Panc1 (cell line): ENCODE results near the gene ETFDH. TPM values are rescaled to one million over a fixed set of nuclear protein-coding genes. Genes with fewer than 3 reads are reported as not detected.

ENCODE experiments used
- total RNA-seq: library from RNA; stranded (reverse); gene quantifications from one replicate; pipeline ENCODE4 v1.2.1, GENCODE V29; 2021; ENCODE audit not compliant: unreplicated experiment

ETFDH gene
- total RNA-seq, 1 experiment from 2014 or later: 23.7 TPM

Other genes with a start within 250 kb of the ETFDH start
- not detected for gene RXFP1, start 150.4 kb upstream of the ETFDH start, total RNA-seq
- 12.2 TPM for gene C4orf46, start 409 bp upstream of the ETFDH start, total RNA-seq
- 23.3 TPM for gene PPID, start 51.1 kb downstream of the ETFDH start, total RNA-seq
- gene FNIP2, start 96.7 kb downstream of the ETFDH start, total RNA-seq: 17.7 TPM